Breast epithelium (tissue), 3 donors: ENCODE measurements around the gene GRP.

Experiments used
- POLR2A ChIP-seq: fragments of 450-650 bp; IDR thresholded peaks from one replicate; pipeline ENCODE4 v1.6.1; 2016; ENCODE audit warnings: antibody characterized with exemption, mild to moderate bottlenecking, moderate library complexity
- POLR2AphosphoS5 ChIP-seq, 3 donors: sonication (generic); formaldehyde crosslinking; IDR thresholded peaks; one replicate each; pipeline ENCODE4 v1.6.1; 2017; ENCODE audit warnings: antibody characterized with exemption in 3 of 3
- TF ChIP-seq, protein P1 (sequence below), 3 donors: fragments of 450-650 bp; IDR thresholded peaks; one replicate each; pipeline ENCODE4 v1.5.1; 2016 to 2017; ENCODE audit warnings: antibody characterized with exemption in 3 of 3, mild to moderate bottlenecking in 3 of 3, moderate library complexity in 3 of 3

DNA sequence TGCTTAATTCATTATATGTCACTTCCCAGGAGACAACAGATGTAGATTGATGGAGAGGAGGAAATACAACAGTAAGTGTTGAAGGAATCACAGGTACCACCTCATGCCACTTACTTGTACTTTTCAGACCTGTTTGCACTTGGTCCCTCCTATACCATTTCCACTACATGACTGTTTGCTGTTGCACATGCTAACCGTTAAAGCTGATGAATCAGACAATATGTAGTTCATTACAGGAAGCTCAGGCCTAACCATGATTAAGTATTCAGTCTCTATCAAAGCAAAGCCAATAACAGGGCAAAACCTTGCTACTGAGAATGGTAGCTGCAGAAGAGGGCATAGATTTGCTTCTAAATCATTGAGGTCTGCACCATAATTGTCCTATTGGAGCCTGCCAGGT, 30.2 kb upstream of the GRP start:
- TF ChIP-seq, protein P1, sequence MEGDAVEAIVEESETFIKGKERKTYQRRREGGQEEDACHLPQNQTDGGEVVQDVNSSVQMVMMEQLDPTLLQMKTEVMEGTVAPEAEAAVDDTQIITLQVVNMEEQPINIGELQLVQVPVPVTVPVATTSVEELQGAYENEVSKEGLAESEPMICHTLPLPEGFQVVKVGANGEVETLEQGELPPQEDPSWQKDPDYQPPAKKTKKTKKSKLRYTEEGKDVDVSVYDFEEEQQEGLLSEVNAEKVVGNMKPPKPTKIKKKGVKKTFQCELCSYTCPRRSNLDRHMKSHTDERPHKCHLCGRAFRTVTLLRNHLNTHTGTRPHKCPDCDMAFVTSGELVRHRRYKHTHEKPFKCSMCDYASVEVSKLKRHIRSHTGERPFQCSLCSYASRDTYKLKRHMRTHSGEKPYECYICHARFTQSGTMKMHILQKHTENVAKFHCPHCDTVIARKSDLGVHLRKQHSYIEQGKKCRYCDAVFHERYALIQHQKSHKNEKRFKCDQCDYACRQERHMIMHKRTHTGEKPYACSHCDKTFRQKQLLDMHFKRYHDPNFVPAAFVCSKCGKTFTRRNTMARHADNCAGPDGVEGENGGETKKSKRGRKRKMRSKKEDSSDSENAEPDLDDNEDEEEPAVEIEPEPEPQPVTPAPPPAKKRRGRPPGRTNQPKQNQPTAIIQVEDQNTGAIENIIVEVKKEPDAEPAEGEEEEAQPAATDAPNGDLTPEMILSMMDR (IDR thresholded peaks at IDR 0.05): no peak
- TF ChIP-seq POLR2AphosphoS5 (IDR thresholded peaks at IDR 0.05) (no peak), POLR2A (no peak)
